HepG2 (cell line): ENCODE results near the gene CDC37. TPM values are rescaled to one million over a fixed set of nuclear protein-coding genes. Genes with fewer than 3 reads are reported as not detected.
A peak's percentile ranks its signal among the peaks of the same experiment; 100 is the strongest.

Experiments
- EEA1 ChIP-seq: sonication (generic); formaldehyde crosslinking; IDR thresholded peaks from 2 replicates; pipeline ENCODE4 v1.5.1; 2020; ENCODE audit warnings: mild to moderate bottlenecking, missing genetic modification reagents, borderline replicate concordance
- HHEX ChIP-seq: IDR thresholded peaks from 2 replicates; pipeline ENCODE4 v1.6.1; 2016; ENCODE audit warnings: control low read depth
- HMGA1 ChIP-seq: sonication (generic); formaldehyde crosslinking; conservative IDR thresholded peaks from 2 replicates; pipeline ENCODE4 v1.4.0; 2020; ENCODE audit warnings: missing genetic modification reagents
- HOMEZ ChIP-seq: IDR thresholded peaks from 2 replicates; pipeline ENCODE4 v1.6.1; 2016; ENCODE audit warnings: low read depth
- MIER3 ChIP-seq: IDR thresholded peaks from 2 replicates; pipeline ENCODE4 v1.6.1; 2016; ENCODE audit warnings: missing compliant biosample characterization, borderline replicate concordance
- MTERF4 ChIP-seq: sonication (generic); formaldehyde crosslinking; IDR thresholded peaks from 2 replicates; pipeline ENCODE4 v1.8.0; 2023; ENCODE audit warnings: mild to moderate bottlenecking, missing genetic modification reagents
- PAWR ChIP-seq: sonication (generic); formaldehyde crosslinking; IDR thresholded peaks from 2 replicates; pipeline ENCODE4 v1.4.0; 2020; ENCODE audit warnings: missing genetic modification reagents, mild to moderate bottlenecking, borderline replicate concordance
- PRPF4 ChIP-seq: fragments of 200-400 bp; formaldehyde crosslinking; IDR thresholded peaks from 2 replicates; pipeline ENCODE4 v1.6.1; 2016; ENCODE audit warnings: low read length, low read depth; ENCODE audit not compliant: poor library complexity, severe bottlenecking
- RARG ChIP-seq: sonication (generic); formaldehyde crosslinking; IDR thresholded peaks from 2 replicates; pipeline ENCODE4 v1.4.0; 2020; ENCODE audit warnings: low read depth, mild to moderate bottlenecking, missing genetic modification reagents
- SCMH1 ChIP-seq: sonication (generic); formaldehyde crosslinking; IDR thresholded peaks from 2 replicates; pipeline ENCODE4 v1.9.0; 2021; ENCODE audit warnings: missing genetic modification reagents, mild to moderate bottlenecking, borderline replicate concordance
- SPEN ChIP-seq: sonication (generic); formaldehyde crosslinking; IDR thresholded peaks from 2 replicates; pipeline ENCODE4 v1.5.1; 2020; ENCODE audit warnings: low read depth, mild to moderate bottlenecking, missing genetic modification reagents
- THAP7 ChIP-seq: sonication (generic); formaldehyde crosslinking; IDR thresholded peaks from 2 replicates; pipeline ENCODE4 v1.8.1; 2023; ENCODE audit warnings: mild to moderate bottlenecking, missing genetic modification reagents
- ZBTB7A ChIP-seq: sonication (generic); formaldehyde crosslinking; IDR thresholded peaks from 2 replicates; pipeline ENCODE4 v1.8.0; 2022; ENCODE audit warnings: mild to moderate bottlenecking, missing genetic modification reagents
- ZMYM2 ChIP-seq: sonication (generic); formaldehyde crosslinking; IDR thresholded peaks from 2 replicates; pipeline ENCODE4 v1.8.0; 2022; ENCODE audit warnings: mild to moderate bottlenecking, missing genetic modification reagents
- ZNF230 ChIP-seq: sonication (generic); formaldehyde crosslinking; IDR thresholded peaks from 2 replicates; pipeline ENCODE4 v1.4.0; 2020; ENCODE audit warnings: mild to moderate bottlenecking, missing genetic modification reagents
- ZNF275 ChIP-seq: sonication (generic); formaldehyde crosslinking; IDR thresholded peaks from 2 replicates; pipeline ENCODE4 v1.8.0; 2022; ENCODE audit warnings: missing genetic modification reagents, mild to moderate bottlenecking, inconsistent platforms, borderline replicate concordance
- ZNF335 ChIP-seq: sonication (generic); formaldehyde crosslinking; IDR thresholded peaks from 2 replicates; pipeline ENCODE4 v1.4.0; 2020; ENCODE audit warnings: missing genetic modification reagents
- ZNF484 ChIP-seq: sonication (generic); formaldehyde crosslinking; IDR thresholded peaks from 2 replicates; pipeline ENCODE4 v1.5.1; 2020; ENCODE audit warnings: mild to moderate bottlenecking, low read depth, missing genetic modification reagents, borderline replicate concordance
- ZNF547 ChIP-seq: sonication (generic); formaldehyde crosslinking; IDR thresholded peaks from 2 replicates; pipeline ENCODE4 v1.5.1; 2020; ENCODE audit warnings: mild to moderate bottlenecking, missing genetic modification reagents
- ZNF572 ChIP-seq: sonication (generic); formaldehyde crosslinking; IDR thresholded peaks from 2 replicates; pipeline ENCODE4 v1.5.1; 2020; ENCODE audit warnings: mild to moderate bottlenecking, missing genetic modification reagents
- ZNF629 ChIP-seq: sonication (generic); formaldehyde crosslinking; conservative IDR thresholded peaks from 2 replicates; pipeline ENCODE4 v1.5.0; 2020; ENCODE audit warnings: missing genetic modification reagents
- ZNF644 ChIP-seq: IDR thresholded peaks from 2 replicates; pipeline ENCODE4 v1.6.1; 2016; ENCODE audit warnings: low read depth
- ZNF678 ChIP-seq: sonication (generic); formaldehyde crosslinking; IDR thresholded peaks from 2 replicates; pipeline ENCODE4 v1.4.0; 2020; ENCODE audit warnings: mild to moderate bottlenecking, missing genetic modification reagents
- ZNF720 ChIP-seq: sonication (generic); formaldehyde crosslinking; IDR thresholded peaks from 2 replicates; pipeline ENCODE4 v1.4.0; 2020; ENCODE audit warnings: missing genetic modification reagents
- ZNF784 ChIP-seq: sonication (generic); formaldehyde crosslinking; IDR thresholded peaks from 2 replicates; pipeline ENCODE4 v1.5.1; 2020; ENCODE audit warnings: missing genetic modification reagents, mild to moderate bottlenecking, borderline replicate concordance
- ZNF883 ChIP-seq: sonication (generic); formaldehyde crosslinking; IDR thresholded peaks from 2 replicates; pipeline ENCODE4 v1.5.1; 2020; ENCODE audit warnings: mild to moderate bottlenecking, missing genetic modification reagents; ENCODE audit errors: not compliant biosample characterization
- polyA plus RNA-seq, 8 experiments: library from polyadenylated mRNA; depleted of rRNA in 3 of 8; stranded (reverse) in 7 of 8; unstranded in 1 of 8; fragments of >200 nt; fragmentation: Illumina TruSeq in 4 of 8; extraction: Trizol in 4 of 8; gene quantifications; 2 replicates each; pipeline versions ENCODE4 v1.2.1 to v1.2.3, GENCODE V29; 2011 to 2016; ENCODE audit warnings: low read depth in 4 of 8, missing spikeins in 1 of 8, mixed read lengths in 1 of 8; ENCODE audit not compliant: insufficient read depth in 1 of 8
- total RNA-seq, 5 experiments: library from RNA; depleted of rRNA; stranded (reverse); fragments of >200 nt; fragmentation: Illumina TruSeq; extraction: Trizol; gene quantifications; 2 replicates each; pipeline ENCODE4 v1.2.3, GENCODE V29; 2016; ENCODE audit warnings: low read depth in 1 of 5

The CDC37 gene
- total and polyA plus RNA-seq, 2 of the 13 experiments (the other 11 are each of a cell fraction or from before 2014, with no cell fraction given), result 158 to 177 TPM

- TF ChIP-seq HOMEZ (CRISPR knock-in tag), result no peak
- no peak for TF ChIP-seq HMGA1
- TF ChIP-seq ZBTB7A, result 0 out of 2 replicates have a peak, but pooled peaks have one; percentile 38
- TF ChIP-seq ZNF629 (CRISPR knock-in tag), result peak; percentile 96
- TF ChIP-seq ZNF883 (CRISPR knock-in tag), result no peak
- TF ChIP-seq ZNF572 (CRISPR knock-in tag), result 0 out of 2 replicates have a peak, but pooled peaks have one; percentile 7
- TF ChIP-seq ZNF335 (CRISPR knock-in tag), result no peak
- TF ChIP-seq SPEN (CRISPR knock-in tag), result no peak
- 0 out of 2 replicates have a peak, but pooled peaks have one; percentile 6 for TF ChIP-seq ZNF230 (CRISPR knock-in tag)
- 0 out of 2 replicates have a peak, but pooled peaks have one; percentile 45 for TF ChIP-seq ZNF678 (CRISPR knock-in tag)
- TF ChIP-seq HHEX, result no peak
- TF ChIP-seq SCMH1 (CRISPR knock-in tag), result no peak
- peak; percentile 76 for TF ChIP-seq ZMYM2 (CRISPR knock-in tag)
- no peak for TF ChIP-seq ZNF720 (CRISPR knock-in tag)
- 0 out of 2 replicates have a peak, but pooled peaks have one; percentile 38 for TF ChIP-seq THAP7 (CRISPR knock-in tag)
- no peak for TF ChIP-seq PRPF4
- TF ChIP-seq ZNF547 (CRISPR knock-in tag), result no peak
- no peak for TF ChIP-seq RARG (CRISPR knock-in tag)
- TF ChIP-seq PAWR (CRISPR knock-in tag), result no peak
- 0 out of 2 replicates have a peak, but pooled peaks have one; percentile 4 for TF ChIP-seq MIER3 (CRISPR knock-in tag)
- no peak for TF ChIP-seq EEA1 (CRISPR knock-in tag)
- no peak for TF ChIP-seq ZNF484 (CRISPR knock-in tag)
- TF ChIP-seq ZNF644, result no peak
- TF ChIP-seq ZNF784 (CRISPR knock-in tag), result 0 out of 2 replicates have a peak, but pooled peaks have one; percentile 4
- peak; percentile 70; the same call in 1 of the 2 replicates for TF ChIP-seq MTERF4
- TF ChIP-seq ZNF275 (CRISPR knock-in tag), result no peak
Measured at GRCh38 chr19:10379880-10380312, 23.4 kb downstream of the CDC37 start (continued).
